Keratinocyte (primary cell): ENCODE measurements around the gene HES3. TPM values are rescaled to one million over a fixed set of nuclear protein-coding genes. Genes with fewer than 3 reads are reported as not detected.

ENCODE experiments used
- DNase-seq: peaks from one replicate; pipeline ENCODE4 v3.0.0-alpha.2; 2011; ENCODE audit warnings: low read depth, missing footprints, low spot score
- FAIRE-seq: peaks from 2 replicates; lab custom pipeline; 2011; peaks lifted over from hg19 to GRCh38; lab: Jason Lieb, UNC
- H2AFZ ChIP-seq: 2 replicates; pipeline ENCODE4 v1.6.0; 2012; ENCODE audit warnings: low read length, control low read depth, inconsistent platforms; ENCODE audit not compliant: control insufficient read depth
- H3K27ac ChIP-seq: 2 replicates; pipeline ENCODE4 v1.5.1; 2011; ENCODE audit warnings: low read length; ENCODE audit not compliant: control insufficient read depth, insufficient read depth
- H3K27me3 ChIP-seq: 3 replicates; pipeline ENCODE4 v1.6.0; 2011; ENCODE audit warnings: low read length; ENCODE audit not compliant: control insufficient read depth, insufficient read depth; ENCODE audit errors: extremely low read depth
- H3K36me3 ChIP-seq, 2 experiments: 2 replicates in 1 of 2; 3 replicates in 1 of 2; pipeline ENCODE4 v1.5.1; 2011; ENCODE audit warnings: low read length in 2 of 2, mild to moderate bottlenecking in 1 of 2; ENCODE audit not compliant: control insufficient read depth in 2 of 2, insufficient read depth in 2 of 2; ENCODE audit errors: extremely low read depth in 1 of 2
- H3K4me1 ChIP-seq: 3 replicates; pipeline ENCODE4 v1.5.1; 2011; ENCODE audit warnings: low read length; ENCODE audit not compliant: control insufficient read depth, insufficient read depth; ENCODE audit errors: extremely low read depth
- H3K4me2 ChIP-seq: 3 replicates; pipeline ENCODE4 v1.6.0; 2011; ENCODE audit warnings: low read depth, low read length; ENCODE audit not compliant: control insufficient read depth, insufficient read depth; ENCODE audit errors: extremely low read depth
- H3K4me3 ChIP-seq, 3 experiments: fragments of 200-600 bp in 1 of 3; sonication (generic) in 1 of 3; 2 replicates in 2 of 3; 3 replicates in 1 of 3; pipeline ENCODE4 v1.5.1; 2011 to 2016; ENCODE audit warnings: low read length in 3 of 3, mild to moderate bottlenecking in 3 of 3, control low read depth in 2 of 3, inconsistent platforms in 1 of 3, low read depth in 1 of 3, mixed read lengths in 1 of 3, mixed run types in 1 of 3, moderate library complexity in 1 of 3; ENCODE audit not compliant: control insufficient read depth in 2 of 3, insufficient read depth in 2 of 3; ENCODE audit errors: extremely low read depth in 1 of 3
- H3K79me2 ChIP-seq: 2 replicates; pipeline ENCODE4 v1.6.0; 2012; ENCODE audit warnings: low read length; ENCODE audit not compliant: control insufficient read depth, insufficient read depth
- H3K9ac ChIP-seq: 3 replicates; pipeline ENCODE4 v1.6.0; 2011; ENCODE audit warnings: low read length; ENCODE audit not compliant: control insufficient read depth, insufficient read depth; ENCODE audit errors: extremely low read depth
- H3K9me1 ChIP-seq: 3 replicates; pipeline ENCODE4 v1.6.0; 2011; ENCODE audit warnings: low read length; ENCODE audit not compliant: control insufficient read depth, insufficient read depth; ENCODE audit errors: extremely low read depth
- H3K9me3 ChIP-seq: 2 replicates; pipeline ENCODE4 v1.5.1; 2012; ENCODE audit warnings: low read depth, low read length; ENCODE audit not compliant: control insufficient read depth
- H4K20me1 ChIP-seq: 3 replicates; pipeline ENCODE4 v1.6.0; 2011; ENCODE audit warnings: low read length; ENCODE audit not compliant: control insufficient read depth, insufficient read depth; ENCODE audit errors: extremely low read depth
- EZH2 ChIP-seq: IDR thresholded peaks from one replicate; pipeline ENCODE4 v1.6.1; 2012; ENCODE audit warnings: inconsistent platforms, mild to moderate bottlenecking, low read length, moderate library complexity
- dilution Hi-C: fragments of 300-500 bp; cut with MboI; formaldehyde crosslinking; loops from one replicate; pipeline ENCODE4 v1.7.0; 2020; ENCODE audit warnings: low sequenced_read_pairs; ENCODE audit not compliant: extremely low pct_ligation_motif_present
- polyA plus RNA-seq, 5 experiments: library from polyadenylated mRNA; depleted of rRNA in 3 of 5; stranded (reverse) in 3 of 5; stranded (forward) in 1 of 5; unstranded in 1 of 5; fragments of >200 nt; gene quantifications; 1 replicate in 1 of 5; 2 replicates in 3 of 5; 3 replicates in 1 of 5; pipeline versions ENCODE4 v1.2.1 to v1.2.3, GENCODE V29; 2011 to 2012; ENCODE audit warnings: missing spikeins in 2 of 5, low read depth in 1 of 5, low replicate concordance in 1 of 5
- TF ChIP-seq, protein P1 (sequence below), 3 experiments: IDR thresholded peaks in 1 of 3; conservative IDR thresholded peaks in 1 of 3; optimal IDR thresholded peaks in 1 of 3; 2 replicates in 2 of 3; 3 replicates in 1 of 3; pipeline versions ENCODE3 to v1.5.1; 2011; ENCODE audit warnings: low read length in 3 of 3, mild to moderate bottlenecking in 3 of 3, moderate library complexity in 2 of 3, control low read depth in 1 of 3, inconsistent platforms in 1 of 3; ENCODE audit not compliant: insufficient read depth in 2 of 3; ENCODE audit errors: extremely low read depth in 1 of 3

HES3 gene
- polyA plus RNA-seq, 1 donor (not counting 4 experiments of a cell fraction or from before 2014, with no cell fraction given), result not detected

DNA sequence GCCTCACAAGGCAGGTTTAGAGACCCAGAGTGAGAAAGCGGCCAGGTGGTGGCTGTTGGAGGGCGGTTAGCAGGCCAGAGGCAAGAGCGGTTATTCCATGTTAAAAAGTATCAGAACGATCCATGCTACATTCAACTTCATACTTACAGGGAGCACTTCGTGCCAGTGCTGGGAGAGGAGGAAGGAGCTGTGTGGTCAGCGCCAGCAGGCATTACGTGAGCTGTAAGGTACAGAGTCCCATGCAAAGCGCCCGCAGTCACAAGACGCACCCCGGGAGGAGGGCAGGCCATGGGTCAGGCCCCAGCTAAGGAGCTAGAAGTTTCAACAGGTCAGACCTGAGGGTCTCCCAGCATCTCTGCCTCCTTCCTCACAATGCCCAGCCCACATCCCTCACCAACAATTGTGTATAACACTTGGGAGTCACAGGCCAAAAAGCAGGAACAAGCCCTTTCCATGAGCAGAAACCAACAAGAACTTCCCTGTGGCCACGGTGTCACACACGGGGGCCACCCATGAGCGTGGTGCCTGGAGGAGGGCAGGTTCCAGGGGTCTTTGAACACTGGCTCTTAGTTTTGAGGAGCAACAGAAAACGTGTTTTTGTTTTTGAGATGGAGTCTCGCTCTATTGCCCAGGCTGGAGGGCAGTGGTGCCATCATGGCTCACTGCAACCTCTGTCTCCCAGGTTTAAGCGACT, 38.7 kb downstream of the HES3 start:
- dilution Hi-C loops, result no loop called here
- no peaks in the 10 kb centered on the region for H3K9me1 ChIP-seq
- H3K36me3 ChIP-seq, result peaks cover 6 to 14% of the 10 kb centered on the region in 2 experiments
- H3K9ac ChIP-seq, result no peak overlapping the region
- H3K4me1 ChIP-seq, result no peaks in the 10 kb centered on the region
- DNase-seq (no peak), FAIRE-seq (no peak)
- H3K27ac ChIP-seq, result no peak overlapping the region
- H3K79me2 ChIP-seq, result no peaks in the 10 kb centered on the region
- no peaks in the 10 kb centered on the region for H3K27me3 ChIP-seq
- H3K9me3 ChIP-seq, result no peaks in the 10 kb centered on the region
- no peak overlapping the region for H2AFZ ChIP-seq
- no peak overlapping the region for H3K4me2 ChIP-seq
- H3K4me3 ChIP-seq, result no peak overlapping the region
- no peak for TF ChIP-seq EZH2
- TF ChIP-seq, protein P1, sequence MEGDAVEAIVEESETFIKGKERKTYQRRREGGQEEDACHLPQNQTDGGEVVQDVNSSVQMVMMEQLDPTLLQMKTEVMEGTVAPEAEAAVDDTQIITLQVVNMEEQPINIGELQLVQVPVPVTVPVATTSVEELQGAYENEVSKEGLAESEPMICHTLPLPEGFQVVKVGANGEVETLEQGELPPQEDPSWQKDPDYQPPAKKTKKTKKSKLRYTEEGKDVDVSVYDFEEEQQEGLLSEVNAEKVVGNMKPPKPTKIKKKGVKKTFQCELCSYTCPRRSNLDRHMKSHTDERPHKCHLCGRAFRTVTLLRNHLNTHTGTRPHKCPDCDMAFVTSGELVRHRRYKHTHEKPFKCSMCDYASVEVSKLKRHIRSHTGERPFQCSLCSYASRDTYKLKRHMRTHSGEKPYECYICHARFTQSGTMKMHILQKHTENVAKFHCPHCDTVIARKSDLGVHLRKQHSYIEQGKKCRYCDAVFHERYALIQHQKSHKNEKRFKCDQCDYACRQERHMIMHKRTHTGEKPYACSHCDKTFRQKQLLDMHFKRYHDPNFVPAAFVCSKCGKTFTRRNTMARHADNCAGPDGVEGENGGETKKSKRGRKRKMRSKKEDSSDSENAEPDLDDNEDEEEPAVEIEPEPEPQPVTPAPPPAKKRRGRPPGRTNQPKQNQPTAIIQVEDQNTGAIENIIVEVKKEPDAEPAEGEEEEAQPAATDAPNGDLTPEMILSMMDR (optimal IDR thresholded peaks at IDR 0.05 in 1 of 3, IDR thresholded peaks at IDR 0.05 in 1 of 3, conservative IDR thresholded peaks at IDR 0.05 in 1 of 3; ENCODE audit: extremely low read depth in 1 of 3, insufficient read depth in 2 of 3, low read length in 3 of 3), result no peak
- peaks cover 5% of the 10 kb centered on the region for H4K20me1 ChIP-seq

DNA sequence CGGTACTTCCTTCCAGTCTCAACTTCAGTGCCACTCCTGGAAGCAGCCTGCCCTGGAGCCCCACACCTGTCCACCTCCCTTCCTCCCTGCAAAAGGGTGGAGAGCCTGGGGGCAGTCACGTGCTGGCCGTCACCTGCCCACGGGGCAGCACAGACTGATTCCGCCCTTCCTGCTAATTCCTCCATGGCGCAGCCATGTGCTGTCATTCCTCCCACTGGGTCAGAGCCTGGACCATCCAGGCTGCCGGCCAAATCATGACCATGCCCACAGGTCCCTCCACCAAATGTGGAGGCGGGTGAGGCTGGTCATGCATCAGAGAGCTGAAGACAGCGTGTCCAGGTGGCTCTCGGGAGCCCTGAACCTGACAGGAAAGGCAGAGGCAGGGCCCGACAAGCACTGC, 41.4 kb downstream of the HES3 start:
- H3K36me3 ChIP-seq, result peaks cover 16 to 23% of the 10 kb centered on the region in 2 experiments

More for the DNA sequence above, 41.4 kb downstream of the HES3 start:
- no peaks in the 10 kb centered on the region for H3K9me1 ChIP-seq
- peaks cover 5% of the 10 kb centered on the region for H4K20me1 ChIP-seq
- H3K27ac ChIP-seq, result no peak overlapping the region
- no peak overlapping the region for H3K4me2 ChIP-seq
- no peaks in the 10 kb centered on the region for H3K27me3 ChIP-seq
- FAIRE-seq (no peak), DNase-seq (no peak)
- H3K9me3 ChIP-seq, result no peaks in the 10 kb centered on the region
- H3K4me3 ChIP-seq, result no peak overlapping the region
- dilution Hi-C loops, result no loop called here
- no peak overlapping the region for H2AFZ ChIP-seq
- no peaks in the 10 kb centered on the region for H3K79me2 ChIP-seq
- no peak overlapping the region for H3K9ac ChIP-seq
- no peak for TF ChIP-seq EZH2
- TF ChIP-seq, protein P1 (optimal IDR thresholded peaks at IDR 0.05 in 1 of 3, IDR thresholded peaks at IDR 0.05 in 1 of 3, conservative IDR thresholded peaks at IDR 0.05 in 1 of 3; ENCODE audit: extremely low read depth in 1 of 3, insufficient read depth in 2 of 3, low read length in 3 of 3), result no peak
- no peaks in the 10 kb centered on the region for H3K4me1 ChIP-seq
